ENCODE data around the gene ATP6V1G1. TPM values are rescaled to one million over a fixed set of nuclear protein-coding genes. Genes with fewer than 3 reads are reported as not detected.

Gene ATP6V1G1, protein sequence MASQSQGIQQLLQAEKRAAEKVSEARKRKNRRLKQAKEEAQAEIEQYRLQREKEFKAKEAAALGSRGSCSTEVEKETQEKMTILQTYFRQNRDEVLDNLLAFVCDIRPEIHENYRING
- total RNA-seq: 96.3 and 104 TPM in 2 replicates

GRCh38 chr9:114587345-114588202 lies at the start of gene ATP6V1G1:
ATP6V1G1 (plus strand) TSS chr9:114587769; CDS start chr9:114587839, 70 bp downstream.

Other genes with a start within 250 kb of the ATP6V1G1 start
- gene AKNA, start 199.8 kb upstream of the ATP6V1G1 start, total RNA-seq: 3.8 and 5.6 TPM in 2 replicates
- under 0.01 and 0.19 TPM in 2 replicates for gene WHRN, start 82.3 kb upstream of the ATP6V1G1 start, total RNA-seq
- gene TMEM268, start 23.5 kb downstream of the ATP6V1G1 start, total RNA-seq: 1.9 and 2.4 TPM in 2 replicates
- gene TEX53, start 70.0 kb downstream of the ATP6V1G1 start, total RNA-seq: not detected in 2 replicates
- not detected in 2 replicates for gene TEX48, start 94.4 kb downstream of the ATP6V1G1 start, total RNA-seq
- 0.27 and 4.6 TPM in 2 replicates for gene TNFSF15, start 218.3 kb downstream of the ATP6V1G1 start, total RNA-seq